ENCODE results near the gene WDR54.

DNA sequence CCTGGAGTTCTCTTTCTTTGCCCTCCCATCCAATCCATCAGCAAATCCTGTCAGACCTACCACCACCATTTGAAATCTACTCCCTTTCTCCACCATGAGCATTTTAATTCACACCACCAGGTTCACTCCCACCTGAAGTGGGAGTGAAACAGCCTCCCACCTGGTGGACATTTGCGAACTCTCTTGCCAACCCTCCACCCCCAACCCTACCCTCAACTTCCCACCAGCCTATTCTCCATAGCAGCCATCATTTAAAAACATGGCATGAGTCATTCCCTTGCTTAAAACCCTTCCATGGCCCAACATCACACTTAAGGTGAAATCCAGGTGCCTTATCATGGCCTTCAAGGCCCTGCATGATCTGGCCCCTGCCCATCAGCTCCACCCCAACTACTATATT, 16.7 kb downstream of the WDR54 start:
- TF ChIP-seq POLR2A (IDR thresholded peaks at IDR 0.05; ENCODE audit: low read length) (no peak), GATA1 (IDR thresholded peaks at IDR 0.05; ENCODE audit: low read depth, low read length) (no peak)

Measured in erythroblast (primary cell).